ENCODE data around the gene RRP7A. TPM values are rescaled to one million over a fixed set of nuclear protein-coding genes. Genes with fewer than 3 reads are reported as not detected.

The RRP7A gene
- total RNA-seq, 3 donors from 2014 or later: 19.0 to 31.8 (median 25.6) TPM

DNA sequence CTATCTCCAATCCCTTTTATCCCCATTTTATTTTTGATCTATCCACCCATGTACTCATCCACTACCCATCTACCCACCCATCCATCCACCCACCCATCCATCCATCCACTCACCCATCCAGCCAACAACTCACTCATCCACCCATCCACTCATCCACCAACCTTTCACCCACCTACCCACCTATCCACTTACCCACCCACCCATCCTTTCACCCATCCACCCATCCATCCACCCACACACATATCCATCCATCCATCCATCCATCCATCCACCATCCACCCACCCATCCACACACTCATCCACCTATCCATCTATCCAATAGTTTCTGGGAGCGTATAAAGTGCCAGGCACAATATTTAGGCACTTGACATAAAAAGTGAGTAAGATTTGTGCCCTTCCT lies 48.2 kb downstream of the RRP7A start:
- no peak overlapping the region for H3K27ac ChIP-seq
- DNase-seq (ENCODE audit: low spot score in 2 of 2): no peak
- H3K4me3 ChIP-seq: no peak overlapping the region
- intact Hi-C loops (cut with DNase I; ENCODE audit: low total_unique reads): no loop called here
- H3K9me3 ChIP-seq: no peaks in the 10 kb centered on the region
- no peaks in the 10 kb centered on the region for H3K4me1 ChIP-seq
- H3K36me3 ChIP-seq: no peaks in the 10 kb centered on the region
- H3K27me3 ChIP-seq: no peaks in the 10 kb centered on the region
- TF ChIP-seq POLR2A (IDR thresholded peaks at IDR 0.05) (no peak), POLR2AphosphoS5 (IDR thresholded peaks at IDR 0.05) (no peak)
- TF ChIP-seq, protein P1, sequence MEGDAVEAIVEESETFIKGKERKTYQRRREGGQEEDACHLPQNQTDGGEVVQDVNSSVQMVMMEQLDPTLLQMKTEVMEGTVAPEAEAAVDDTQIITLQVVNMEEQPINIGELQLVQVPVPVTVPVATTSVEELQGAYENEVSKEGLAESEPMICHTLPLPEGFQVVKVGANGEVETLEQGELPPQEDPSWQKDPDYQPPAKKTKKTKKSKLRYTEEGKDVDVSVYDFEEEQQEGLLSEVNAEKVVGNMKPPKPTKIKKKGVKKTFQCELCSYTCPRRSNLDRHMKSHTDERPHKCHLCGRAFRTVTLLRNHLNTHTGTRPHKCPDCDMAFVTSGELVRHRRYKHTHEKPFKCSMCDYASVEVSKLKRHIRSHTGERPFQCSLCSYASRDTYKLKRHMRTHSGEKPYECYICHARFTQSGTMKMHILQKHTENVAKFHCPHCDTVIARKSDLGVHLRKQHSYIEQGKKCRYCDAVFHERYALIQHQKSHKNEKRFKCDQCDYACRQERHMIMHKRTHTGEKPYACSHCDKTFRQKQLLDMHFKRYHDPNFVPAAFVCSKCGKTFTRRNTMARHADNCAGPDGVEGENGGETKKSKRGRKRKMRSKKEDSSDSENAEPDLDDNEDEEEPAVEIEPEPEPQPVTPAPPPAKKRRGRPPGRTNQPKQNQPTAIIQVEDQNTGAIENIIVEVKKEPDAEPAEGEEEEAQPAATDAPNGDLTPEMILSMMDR (IDR thresholded peaks at IDR 0.05): no peak

DNA sequence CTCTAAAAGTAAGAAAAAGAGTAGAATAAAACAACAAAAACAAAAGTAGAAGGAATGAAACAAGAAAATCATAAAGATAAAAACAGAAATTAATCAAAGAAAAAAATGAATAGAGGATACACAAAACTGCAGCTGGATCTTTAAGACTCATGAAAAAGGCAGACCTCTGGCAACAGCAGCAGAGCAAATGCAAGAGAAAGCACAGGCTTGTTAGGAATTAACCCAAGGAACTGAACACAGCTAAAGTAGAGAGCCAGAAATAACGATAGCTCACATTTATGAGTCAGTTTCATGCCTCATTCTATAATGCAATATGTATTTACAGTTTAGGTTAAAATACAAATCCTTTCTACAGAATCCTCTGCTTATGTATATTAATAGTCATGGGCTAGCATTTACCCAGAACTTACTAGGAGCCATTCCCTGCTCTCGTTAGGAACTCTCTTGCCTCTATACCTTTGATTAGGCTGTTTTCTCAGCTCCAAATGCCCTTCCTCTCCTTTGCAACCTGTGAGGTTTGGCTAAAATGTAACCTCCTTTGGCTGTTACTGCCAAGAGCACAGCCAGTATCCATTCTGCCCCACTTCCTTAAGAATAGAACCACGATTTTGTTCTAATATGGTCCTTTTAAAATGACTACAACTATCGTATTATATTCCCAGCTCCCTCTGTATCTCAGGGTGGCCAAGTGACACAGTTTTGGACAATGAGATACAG lies 49.1 kb downstream of the RRP7A start:
- no peak overlapping the region for H3K27ac ChIP-seq
- no peak for DNase-seq (ENCODE audit: low spot score in 2 of 2)
- intact Hi-C loops (cut with DNase I; ENCODE audit: low total_unique reads): no loop called here

DNA sequence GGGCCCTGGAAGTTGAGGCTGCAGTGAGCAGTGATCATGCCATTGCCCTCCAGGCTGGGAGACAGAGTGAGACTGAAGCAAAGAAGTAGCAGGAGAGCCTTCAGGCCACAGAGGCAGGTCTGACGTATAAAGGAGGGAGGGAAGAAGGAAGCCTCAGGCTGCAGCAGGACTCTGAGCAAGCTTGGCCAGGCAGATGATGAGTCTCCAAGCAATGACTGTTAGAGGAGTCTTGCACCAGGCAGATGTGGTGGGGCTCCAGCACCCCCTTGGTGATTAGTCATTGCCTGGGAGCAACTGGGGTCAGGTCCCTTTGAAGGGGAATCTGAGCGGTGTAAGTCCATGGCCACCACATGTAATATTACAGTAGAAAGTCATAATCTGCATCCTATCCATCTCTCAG lies 50.8 kb downstream of the RRP7A start:
- no peak for DNase-seq (ENCODE audit: low spot score in 2 of 2)
- no peaks in the 10 kb centered on the region for H3K4me1 ChIP-seq
- intact Hi-C loops (cut with DNase I; ENCODE audit: low total_unique reads): no loop called here
- no peaks in the 10 kb centered on the region for H3K27me3 ChIP-seq
- no peaks in the 10 kb centered on the region for H3K9me3 ChIP-seq
- H3K27ac ChIP-seq: no peak overlapping the region
- H3K36me3 ChIP-seq: no peaks in the 10 kb centered on the region
- TF ChIP-seq POLR2AphosphoS5 (IDR thresholded peaks at IDR 0.05) (no peak), POLR2A (IDR thresholded peaks at IDR 0.05) (no peak)
- TF ChIP-seq, protein P1 (IDR thresholded peaks at IDR 0.05): no peak
- H3K4me3 ChIP-seq: no peak overlapping the region

More for the DNA sequence above, 49.1 kb downstream of the RRP7A start:
- no peaks in the 10 kb centered on the region for H3K9me3 ChIP-seq
- H3K36me3 ChIP-seq: no peaks in the 10 kb centered on the region
- TF ChIP-seq POLR2AphosphoS5 (IDR thresholded peaks at IDR 0.05): no peak
- TF ChIP-seq POLR2A (IDR thresholded peaks at IDR 0.05): no peak
- TF ChIP-seq, protein P1 (IDR thresholded peaks at IDR 0.05): no peak
- no peaks in the 10 kb centered on the region for H3K27me3 ChIP-seq
- no peaks in the 10 kb centered on the region for H3K4me1 ChIP-seq
- no peak overlapping the region for H3K4me3 ChIP-seq

DNA sequence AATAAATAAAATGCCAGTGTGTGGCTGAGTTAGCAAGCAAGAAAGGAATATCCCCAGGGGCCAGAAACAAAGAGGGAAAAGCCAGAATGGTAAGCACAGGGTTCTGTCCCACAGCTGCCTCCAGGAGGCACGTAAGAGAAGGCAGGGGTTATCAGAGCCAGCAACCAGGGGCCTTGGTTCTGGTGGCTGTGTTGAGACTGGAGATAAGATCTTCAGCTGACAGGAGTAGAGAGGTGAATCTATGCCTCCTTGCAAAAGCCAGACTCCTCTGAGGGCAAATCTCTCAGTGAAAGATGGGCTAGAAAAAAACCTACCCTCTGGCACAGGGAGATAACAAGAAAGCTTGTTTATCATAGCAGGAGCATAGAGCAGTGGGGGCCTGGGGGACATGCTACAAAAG lies 57.6 kb downstream of the RRP7A start:
- H3K36me3 ChIP-seq: no peaks in the 10 kb centered on the region
- H3K9me3 ChIP-seq: no peaks in the 10 kb centered on the region
- no peak overlapping the region for H3K4me3 ChIP-seq
- intact Hi-C loops (cut with DNase I; ENCODE audit: low total_unique reads): no loop called here
- TF ChIP-seq, protein P1 (IDR thresholded peaks at IDR 0.05): no peak
- peaks cover 0 to 33% of the 10 kb centered on the region in 2 donors for H3K27me3 ChIP-seq
- H3K4me1 ChIP-seq: no peaks in the 10 kb centered on the region
- DNase-seq (ENCODE audit: low spot score in 2 of 2): no peak
- H3K27ac ChIP-seq: no peak overlapping the region

DNA sequence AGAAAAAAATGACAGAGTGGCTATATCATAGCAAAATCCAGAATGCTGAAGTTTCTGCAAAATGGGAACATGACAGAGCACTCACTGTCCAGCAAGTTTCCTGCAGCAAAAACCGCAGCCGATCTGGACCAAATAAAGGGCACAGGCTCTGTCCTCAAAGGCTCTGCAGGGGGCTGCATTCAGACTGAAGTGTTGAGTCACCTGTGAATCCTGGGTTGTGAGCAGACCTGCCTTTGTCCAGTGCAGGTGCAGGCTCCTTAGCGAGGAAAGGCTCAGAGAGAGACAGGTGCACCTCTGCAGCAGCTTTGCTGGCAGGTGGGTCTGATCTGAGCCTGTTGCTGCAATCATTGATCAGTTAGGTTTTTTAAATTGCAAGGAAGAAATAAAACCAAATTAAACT lies 58.1 kb downstream of the RRP7A start:
- Histone ChIP-seq H3K4me3 (no peak overlapping the region), H3K9me3 (no peaks in the 10 kb centered on the region), H3K4me1 (no peaks in the 10 kb centered on the region), H3K36me3 (no peaks in the 10 kb centered on the region), H3K27ac (no peak overlapping the region), H3K27me3 (peaks cover 0 to 33% of the 10 kb centered on the region in 2 donors)
- TF ChIP-seq POLR2A (IDR thresholded peaks at IDR 0.05): no peak
- TF ChIP-seq, protein P1 (IDR thresholded peaks at IDR 0.05): no peak
- TF ChIP-seq POLR2AphosphoS5 (IDR thresholded peaks at IDR 0.05): no peak
- no peak for DNase-seq (ENCODE audit: low spot score in 2 of 2)
- intact Hi-C loops (cut with DNase I; ENCODE audit: low total_unique reads): no loop called here

Other genes starting within 250 kb of the RRP7A start
- gene TCF20, start 249.1 kb downstream of the RRP7A start, total RNA-seq: 10 to 100 TPM; 24.2 to 43.3 (median 36.1) TPM
- 1 to 10 TPM in 2 of 3 donors, under 1 TPM in 1; 0.66 to 4.3 (median 1.5) TPM for gene NFAM1, start 87.4 kb downstream of the RRP7A start, total RNA-seq
- gene SERHL2, start 34.2 kb upstream of the RRP7A start, total RNA-seq: 10 to 100 TPM in 2 of 3 donors, 1 to 10 TPM in 1; 1.3 to 64.2 (median 16.7) TPM
- 10 to 100 TPM; 33.1 to 52.8 (median 38.3) TPM for gene POLDIP3, start 95.1 kb upstream of the RRP7A start, total RNA-seq
- under 1 TPM in 1 of 3 donors, not detected in 2; 0.73 TPM for gene ATP5MGL, start 120.8 kb upstream of the RRP7A start, total RNA-seq
- gene CYB5R3, start 129.6 kb upstream of the RRP7A start, total RNA-seq: 100 to 1,000 TPM in 1 of 3 donors, 10 to 100 TPM in 2; 56.5 to 248 (median 87.5) TPM
- gene A4GALT, start 201.1 kb upstream of the RRP7A start, total RNA-seq: 10 to 100 TPM in 2 of 3 donors, 1 to 10 TPM in 1; 6.6 to 32.8 (median 22.9) TPM

Data from breast epithelium (tissue), 4 donors.